ENCODE results near the gene NAA80. TPM values are rescaled to one million over a fixed set of nuclear protein-coding genes. Genes with fewer than 3 reads are reported as not detected.

NAA80 gene
- total and polyA plus RNA-seq, 2 of the 13 experiments (the other 11 are each of a cell fraction or from before 2014, with no cell fraction given) = 3.4 to 8.7 TPM

GRCh38 chr3:50260027-50260941 is 38.9 kb downstream of the NAA80 start (continued):
- TF ChIP-seq ZHX1 (CRISPR knock-in tag; IDR thresholded peaks at IDR 0.05; ENCODE audit: low read depth) (peak; percentile 42), PITX1 (CRISPR knock-in tag; IDR thresholded peaks at IDR 0.05) (peak; percentile 55; the same call in 1 of the 2 replicates), MIER2 (CRISPR knock-in tag; IDR thresholded peaks at IDR 0.05) (no peak), ATF4 (CRISPR knock-in tag; IDR thresholded peaks at IDR 0.05) (0 out of 4 replicates have a peak, but pooled peaks of 1 of the 2 experiments have one; percentile 43), KMT2B (CRISPR knock-in tag; IDR thresholded peaks at IDR 0.05) (no peak), ZNF646 (CRISPR knock-in tag; IDR thresholded peaks at IDR 0.05) (0 out of 2 replicates have a peak, but pooled peaks have one; percentile 15), ZNF12 (CRISPR knock-in tag; IDR thresholded peaks at IDR 0.05) (no peak), ZBTB37 (CRISPR knock-in tag; IDR thresholded peaks at IDR 0.05) (no peak), CC2D1A (CRISPR knock-in tag; IDR thresholded peaks at IDR 0.05) (no peak), ZNF121 (CRISPR knock-in tag; IDR thresholded peaks at IDR 0.05) (peak; percentile 68), SRY (CRISPR knock-in tag; IDR thresholded peaks at IDR 0.05) (peak; percentile 77; the same call in 1 of the 2 replicates), ZNF660 (CRISPR knock-in tag; IDR thresholded peaks at IDR 0.05; ENCODE audit: borderline replicate concordance, low read depth) (no peak), ZBTB26 (CRISPR knock-in tag; IDR thresholded peaks at IDR 0.05; ENCODE audit: borderline replicate concordance) (0 out of 2 replicates have a peak, but pooled peaks have one; percentile 29)
